Liver (tissue), 9 donors: ENCODE measurements around the gene HHIPL2. TPM values are rescaled to one million over a fixed set of nuclear protein-coding genes. Genes with fewer than 3 reads are reported as not detected.

Experiments used
- DNase-seq: peaks from one replicate; pipeline ENCODE4 v3.0.0-alpha.2; 2017; ENCODE audit warnings: low spot score
- H3K27ac ChIP-seq, 2 donors: one replicate each; pipeline ENCODE4 v1.7.0; 2013; ENCODE audit warnings: inconsistent platforms in 2 of 2, low read length in 2 of 2, control low read depth in 1 of 2, low read depth in 1 of 2, mild to moderate bottlenecking in 1 of 2
- H3K27me3 ChIP-seq, 4 donors: one replicate each; pipeline versions ENCODE4 v1.6.1 to v1.7.0; 2013; ENCODE audit warnings: low read length in 3 of 4, inconsistent platforms in 1 of 4, mild to moderate bottlenecking in 1 of 4, moderate library complexity in 1 of 4; ENCODE audit not compliant: control insufficient read depth in 4 of 4, insufficient read depth in 4 of 4
- H3K36me3 ChIP-seq, 4 donors: one replicate each; pipeline versions ENCODE4 v1.6.1 to v1.7.0; 2013; ENCODE audit warnings: low read length in 3 of 4, mild to moderate bottlenecking in 3 of 4, low read depth in 1 of 4, moderate library complexity in 1 of 4; ENCODE audit not compliant: control insufficient read depth in 4 of 4, insufficient read depth in 3 of 4
- H3K4me1 ChIP-seq, 4 donors: one replicate each; pipeline versions ENCODE4 v1.6.1 to v1.7.0; 2013; ENCODE audit warnings: low read length in 3 of 4, mild to moderate bottlenecking in 3 of 4, moderate library complexity in 1 of 4; ENCODE audit not compliant: control insufficient read depth in 4 of 4, insufficient read depth in 4 of 4
- H3K4me3 ChIP-seq, 3 donors: one replicate each; pipeline versions ENCODE4 v1.6.1 to v1.7.0; 2013; ENCODE audit warnings: low read length in 3 of 3, control low read depth in 1 of 3, low read depth in 1 of 3, mild to moderate bottlenecking in 1 of 3
- H3K9ac ChIP-seq, 2 donors: one replicate each; pipeline ENCODE4 v1.7.0; 2013; ENCODE audit warnings: low read length in 2 of 2, mild to moderate bottlenecking in 2 of 2, moderate library complexity in 2 of 2, control low read depth in 1 of 2, low read depth in 1 of 2
- H3K9me3 ChIP-seq, 4 donors: one replicate each; pipeline versions ENCODE4 v1.6.1 to v1.7.0; 2013; ENCODE audit warnings: low read length in 3 of 4; ENCODE audit not compliant: control insufficient read depth in 4 of 4
- EGR1 ChIP-seq, 2 donors: IDR thresholded peaks; 2 replicates each; pipeline ENCODE4 v1.6.1; 2016 to 2018; ENCODE audit warnings: antibody characterized with exemption in 2 of 2, low read depth in 2 of 2
- FOXA1 ChIP-seq: IDR thresholded peaks from 2 replicates; pipeline ENCODE4 v1.6.1; 2016; ENCODE audit warnings: antibody characterized with exemption
- FOXA2 ChIP-seq: IDR thresholded peaks from 2 replicates; pipeline ENCODE4 v1.6.1; 2016; ENCODE audit warnings: antibody characterized with exemption
- GABPA ChIP-seq, 2 donors: IDR thresholded peaks in 1 of 2; conservative IDR thresholded peaks in 1 of 2; 2 replicates each; pipeline ENCODE4 v1.6.1; 2016; ENCODE audit warnings: antibody characterized with exemption in 2 of 2, mild to moderate bottlenecking in 1 of 2, moderate library complexity in 1 of 2
- HNF4A ChIP-seq, 2 donors: conservative IDR thresholded peaks; 2 replicates each; pipeline ENCODE4 v1.6.1; 2016; ENCODE audit warnings: antibody characterized with exemption in 2 of 2, mild to moderate bottlenecking in 2 of 2
- HNF4G ChIP-seq: IDR thresholded peaks from 2 replicates; pipeline ENCODE4 v1.6.1; 2016; ENCODE audit warnings: antibody characterized with exemption
- JUND ChIP-seq, 2 donors: IDR thresholded peaks; 2 replicates each; pipeline ENCODE4 v1.6.1; 2016; ENCODE audit warnings: antibody characterized with exemption in 2 of 2
- MAX ChIP-seq: IDR thresholded peaks from 2 replicates; pipeline ENCODE4 v1.6.1; 2016; ENCODE audit warnings: antibody characterized with exemption
- NR2F2 ChIP-seq: IDR thresholded peaks from 2 replicates; pipeline ENCODE4 v1.6.1; 2016; ENCODE audit warnings: antibody characterized with exemption
- RAD21 ChIP-seq, 2 donors: IDR thresholded peaks; 2 replicates each; pipeline ENCODE4 v1.6.1; 2016; ENCODE audit warnings: antibody characterized with exemption in 2 of 2, mild to moderate bottlenecking in 2 of 2
- RXRA ChIP-seq, 2 donors: IDR thresholded peaks; 2 replicates each; pipeline ENCODE4 v1.6.1; 2017 to 2018; ENCODE audit warnings: antibody characterized with exemption in 2 of 2, mild to moderate bottlenecking in 1 of 2
- TAF1 ChIP-seq: conservative IDR thresholded peaks from 2 replicates; pipeline ENCODE4 v1.6.1; 2016; ENCODE audit warnings: antibody characterized with exemption, mild to moderate bottlenecking
- YY1 ChIP-seq: IDR thresholded peaks from 2 replicates; pipeline ENCODE4 v1.6.1; 2016; ENCODE audit warnings: antibody characterized with exemption, mild to moderate bottlenecking
- WGBS: extraction: QIAGEN DNeasy Blood & Tissue Kit; methylation state at CpG from one replicate; pipeline ENCODE4 v1.1.7; 2013; 5-methylcytosine and 5-hydroxymethylcytosine counted together
- polyA plus RNA-seq, 2 donors: library from polyadenylated mRNA; stranded (reverse) in 1 of 2; unstranded in 1 of 2; fragments of 200-250 nt in 1 of 2; fragments of >200 nt in 1 of 2; fragmentation: Nextera tagmentation in 1 of 2; extraction: Ambion mirVana in 1 of 2; gene quantifications; one replicate each; pipeline versions ENCODE4 v1.2.1 to v1.2.3, GENCODE V29; 2013 to 2015
- total RNA-seq, 2 donors: library from RNA; depleted of rRNA; stranded (reverse); fragments of >200 nt; gene quantifications; one replicate each; pipeline ENCODE4 v1.2.3, GENCODE V29; 2014
- TF ChIP-seq, protein P1 (sequence below): IDR thresholded peaks from 2 replicates; pipeline ENCODE4 v1.6.1; 2016; ENCODE audit warnings: antibody characterized with exemption, mild to moderate bottlenecking
- TF ChIP-seq, protein P2 (sequence below): IDR thresholded peaks from 2 replicates; pipeline ENCODE4 v1.6.1; 2016; ENCODE audit warnings: antibody characterized with exemption
- TF ChIP-seq, protein P3 (sequence below): IDR thresholded peaks from 2 replicates; pipeline ENCODE4 v1.6.1; 2016; ENCODE audit warnings: antibody characterized with exemption
- TF ChIP-seq, protein P4 (sequence below): fragments of 150-350 bp; IDR thresholded peaks from 2 replicates; pipeline ENCODE4 v1.5.1; 2017; ENCODE audit warnings: improper control_type of control experiment, low read depth, low read length; ENCODE audit not compliant: missing input control
- donor health status: healthy.
- donor health status: healthy.
- donor health status: healthy.
- donor health status: healthy.
- donor health status: healthy.

HHIPL2 gene
- total and polyA plus RNA-seq, 4 donors, result 0.05 to 0.25 TPM; not detected in 2

- TF ChIP-seq YY1 (no peak), RXRA (IDR thresholded peaks at IDR 0.05) (no peak), EGR1 (IDR thresholded peaks at IDR 0.05; ENCODE audit: low read depth in 2 of 2) (no peak), HNF4G (no peak), RAD21 (IDR thresholded peaks at IDR 0.05) (no peak), MAX (no peak), FOXA2 (no peak), FOXA1 (no peak), NR2F2 (no peak), GABPA (IDR thresholded peaks at IDR 0.05 in 1 of 2, conservative IDR thresholded peaks at IDR 0.05 in 1 of 2) (no peak), HNF4A (conservative IDR thresholded peaks at IDR 0.05) (no peak), TAF1 (no peak), JUND (IDR thresholded peaks at IDR 0.05) (no peak)
- TF ChIP-seq, protein P1, sequence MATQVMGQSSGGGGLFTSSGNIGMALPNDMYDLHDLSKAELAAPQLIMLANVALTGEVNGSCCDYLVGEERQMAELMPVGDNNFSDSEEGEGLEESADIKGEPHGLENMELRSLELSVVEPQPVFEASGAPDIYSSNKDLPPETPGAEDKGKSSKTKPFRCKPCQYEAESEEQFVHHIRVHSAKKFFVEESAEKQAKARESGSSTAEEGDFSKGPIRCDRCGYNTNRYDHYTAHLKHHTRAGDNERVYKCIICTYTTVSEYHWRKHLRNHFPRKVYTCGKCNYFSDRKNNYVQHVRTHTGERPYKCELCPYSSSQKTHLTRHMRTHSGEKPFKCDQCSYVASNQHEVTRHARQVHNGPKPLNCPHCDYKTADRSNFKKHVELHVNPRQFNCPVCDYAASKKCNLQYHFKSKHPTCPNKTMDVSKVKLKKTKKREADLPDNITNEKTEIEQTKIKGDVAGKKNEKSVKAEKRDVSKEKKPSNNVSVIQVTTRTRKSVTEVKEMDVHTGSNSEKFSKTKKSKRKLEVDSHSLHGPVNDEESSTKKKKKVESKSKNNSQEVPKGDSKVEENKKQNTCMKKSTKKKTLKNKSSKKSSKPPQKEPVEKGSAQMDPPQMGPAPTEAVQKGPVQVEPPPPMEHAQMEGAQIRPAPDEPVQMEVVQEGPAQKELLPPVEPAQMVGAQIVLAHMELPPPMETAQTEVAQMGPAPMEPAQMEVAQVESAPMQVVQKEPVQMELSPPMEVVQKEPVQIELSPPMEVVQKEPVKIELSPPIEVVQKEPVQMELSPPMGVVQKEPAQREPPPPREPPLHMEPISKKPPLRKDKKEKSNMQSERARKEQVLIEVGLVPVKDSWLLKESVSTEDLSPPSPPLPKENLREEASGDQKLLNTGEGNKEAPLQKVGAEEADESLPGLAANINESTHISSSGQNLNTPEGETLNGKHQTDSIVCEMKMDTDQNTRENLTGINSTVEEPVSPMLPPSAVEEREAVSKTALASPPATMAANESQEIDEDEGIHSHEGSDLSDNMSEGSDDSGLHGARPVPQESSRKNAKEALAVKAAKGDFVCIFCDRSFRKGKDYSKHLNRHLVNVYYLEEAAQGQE, result no peak
- TF ChIP-seq, protein P2, sequence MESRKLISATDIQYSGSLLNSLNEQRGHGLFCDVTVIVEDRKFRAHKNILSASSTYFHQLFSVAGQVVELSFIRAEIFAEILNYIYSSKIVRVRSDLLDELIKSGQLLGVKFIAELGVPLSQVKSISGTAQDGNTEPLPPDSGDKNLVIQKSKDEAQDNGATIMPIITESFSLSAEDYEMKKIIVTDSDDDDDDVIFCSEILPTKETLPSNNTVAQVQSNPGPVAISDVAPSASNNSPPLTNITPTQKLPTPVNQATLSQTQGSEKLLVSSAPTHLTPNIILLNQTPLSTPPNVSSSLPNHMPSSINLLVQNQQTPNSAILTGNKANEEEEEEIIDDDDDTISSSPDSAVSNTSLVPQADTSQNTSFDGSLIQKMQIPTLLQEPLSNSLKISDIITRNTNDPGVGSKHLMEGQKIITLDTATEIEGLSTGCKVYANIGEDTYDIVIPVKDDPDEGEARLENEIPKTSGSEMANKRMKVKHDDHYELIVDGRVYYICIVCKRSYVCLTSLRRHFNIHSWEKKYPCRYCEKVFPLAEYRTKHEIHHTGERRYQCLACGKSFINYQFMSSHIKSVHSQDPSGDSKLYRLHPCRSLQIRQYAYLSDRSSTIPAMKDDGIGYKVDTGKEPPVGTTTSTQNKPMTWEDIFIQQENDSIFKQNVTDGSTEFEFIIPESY, result no peak
- TF ChIP-seq, protein P3, sequence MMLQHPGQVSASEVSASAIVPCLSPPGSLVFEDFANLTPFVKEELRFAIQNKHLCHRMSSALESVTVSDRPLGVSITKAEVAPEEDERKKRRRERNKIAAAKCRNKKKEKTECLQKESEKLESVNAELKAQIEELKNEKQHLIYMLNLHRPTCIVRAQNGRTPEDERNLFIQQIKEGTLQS, result no peak
- TF ChIP-seq, protein P4, sequence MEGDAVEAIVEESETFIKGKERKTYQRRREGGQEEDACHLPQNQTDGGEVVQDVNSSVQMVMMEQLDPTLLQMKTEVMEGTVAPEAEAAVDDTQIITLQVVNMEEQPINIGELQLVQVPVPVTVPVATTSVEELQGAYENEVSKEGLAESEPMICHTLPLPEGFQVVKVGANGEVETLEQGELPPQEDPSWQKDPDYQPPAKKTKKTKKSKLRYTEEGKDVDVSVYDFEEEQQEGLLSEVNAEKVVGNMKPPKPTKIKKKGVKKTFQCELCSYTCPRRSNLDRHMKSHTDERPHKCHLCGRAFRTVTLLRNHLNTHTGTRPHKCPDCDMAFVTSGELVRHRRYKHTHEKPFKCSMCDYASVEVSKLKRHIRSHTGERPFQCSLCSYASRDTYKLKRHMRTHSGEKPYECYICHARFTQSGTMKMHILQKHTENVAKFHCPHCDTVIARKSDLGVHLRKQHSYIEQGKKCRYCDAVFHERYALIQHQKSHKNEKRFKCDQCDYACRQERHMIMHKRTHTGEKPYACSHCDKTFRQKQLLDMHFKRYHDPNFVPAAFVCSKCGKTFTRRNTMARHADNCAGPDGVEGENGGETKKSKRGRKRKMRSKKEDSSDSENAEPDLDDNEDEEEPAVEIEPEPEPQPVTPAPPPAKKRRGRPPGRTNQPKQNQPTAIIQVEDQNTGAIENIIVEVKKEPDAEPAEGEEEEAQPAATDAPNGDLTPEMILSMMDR, result no peak
- 48% methylated on average over 7 of the region's 7 CpGs for WGBS
- Histone ChIP-seq H3K4me3 (no peak overlapping the region), H3K4me1 (no peaks in the 10 kb centered on the region), H3K9me3 (no peaks in the 10 kb centered on the region), H3K36me3 (no peaks in the 10 kb centered on the region), H3K27ac (no peak overlapping the region), H3K9ac (no peak overlapping the region), H3K27me3 (no peaks in the 10 kb centered on the region)
- no peak for DNase-seq
Measured at GRCh38 chr1:222546548-222547259, 1.2 kb downstream of the HHIPL2 start.
